Neural cell (in vitro differentiated cells): ENCODE data around the gene ZBTB7C. TPM values are rescaled to one million over a fixed set of nuclear protein-coding genes. Genes with fewer than 3 reads are reported as not detected.

Experiments
- H2AFZ ChIP-seq: fragments of 200-600, 300-800 bp; sonication (generic), shearing (Covaris generic); 2 replicates; pipeline ENCODE4 v1.6.0; 2014; ENCODE audit warnings: low read depth, mild to moderate bottlenecking, antibody characterized with exemption, low read length, moderate library complexity
- H3F3A ChIP-seq: fragments of 200-600 bp; shearing (Covaris generic); 2 replicates; pipeline ENCODE4 v1.6.1; 2016; ENCODE audit warnings: mild to moderate bottlenecking, moderate library complexity, mixed read lengths, antibody characterized with exemption, low read length; ENCODE audit not compliant: insufficient read depth, poor library complexity, severe bottlenecking
- H3K27ac ChIP-seq: fragments of 200-600, 300-800 bp; sonication (generic), shearing (Covaris generic); 2 replicates; pipeline ENCODE4 v1.5.1; 2014; ENCODE audit warnings: mild to moderate bottlenecking, low read length, moderate library complexity
- H3K27me3 ChIP-seq: fragments of 300-800, 200-600 bp; sonication (generic), shearing (Covaris generic); 2 replicates; pipeline ENCODE4 v1.6.0; 2014; ENCODE audit warnings: mild to moderate bottlenecking, low read depth, low read length, moderate library complexity; ENCODE audit not compliant: insufficient read depth
- H3K36me3 ChIP-seq: fragments of 300-800, 200-600 bp; sonication (generic), shearing (Covaris generic); 2 replicates; pipeline ENCODE4 v1.5.1; 2014; ENCODE audit warnings: mild to moderate bottlenecking, antibody characterized with exemption, low read length, moderate library complexity; ENCODE audit not compliant: insufficient read depth
- H3K4me2 ChIP-seq: fragments of 300-800, 200-600 bp; sonication (generic), shearing (Covaris generic); 2 replicates; pipeline ENCODE4 v1.6.0; 2014; ENCODE audit warnings: mild to moderate bottlenecking, low read length
- H3K4me3 ChIP-seq: fragments of 300-800, 200-600 bp; sonication (generic), shearing (Covaris generic); 2 replicates; pipeline ENCODE4 v1.5.1; 2014; ENCODE audit warnings: mild to moderate bottlenecking, low read length, moderate library complexity
- H3K79me2 ChIP-seq: fragments of 200-600 bp; shearing (Covaris generic); replicated peaks from 2 replicates; pipeline ENCODE4 v1.6.0; 2014; ENCODE audit warnings: mild to moderate bottlenecking, low read length, moderate library complexity; ENCODE audit not compliant: insufficient read depth
- H3K9ac ChIP-seq: fragments of 300-800, 200-600 bp; sonication (generic), shearing (Covaris generic); 2 replicates; pipeline ENCODE4 v1.6.1; 2016; ENCODE audit warnings: mild to moderate bottlenecking, low read length, mixed read lengths
- H3K9me2 ChIP-seq: fragments of 200-600 bp; shearing (Covaris generic); 2 replicates; pipeline ENCODE4 v1.6.1; 2016; ENCODE audit warnings: mild to moderate bottlenecking, low read length, mixed read lengths; ENCODE audit not compliant: insufficient read depth
- H3K9me3 ChIP-seq: fragments of 200-600, 300-800 bp; sonication (generic), shearing (Covaris generic); 2 replicates; pipeline ENCODE4 v1.6.1; 2016; ENCODE audit warnings: mild to moderate bottlenecking, mixed run types, low read length, moderate library complexity, mixed read lengths
- H4K20me1 ChIP-seq: fragments of 200-600 bp; shearing (Covaris generic); 2 replicates; pipeline ENCODE4 v1.6.1; 2016; ENCODE audit warnings: mild to moderate bottlenecking, mixed run types; ENCODE audit not compliant: insufficient read depth
- CTCF ChIP-seq: fragments of 450-650 bp; IDR thresholded peaks from 2 replicates; pipeline ENCODE4 v1.5.1; 2014; ENCODE audit warnings: antibody characterized with exemption, mild to moderate bottlenecking, moderate library complexity; ENCODE audit not compliant: poor library complexity, severe bottlenecking
- EP300 ChIP-seq: fragments of 450-650 bp; conservative IDR thresholded peaks from 2 replicates; pipeline ENCODE4 v1.6.1; 2014; ENCODE audit warnings: antibody characterized with exemption, mild to moderate bottlenecking, moderate library complexity; ENCODE audit not compliant: poor library complexity, severe bottlenecking
- EZH2 ChIP-seq: fragments of 200-600, 300-800 bp; shearing (Covaris generic), sonication (generic); IDR thresholded peaks from 2 replicates; pipeline ENCODE4 v1.6.1; 2014; ENCODE audit warnings: antibody characterized with exemption, low read length, borderline replicate concordance, mild to moderate bottlenecking; ENCODE audit not compliant: insufficient read depth, poor library complexity, severe bottlenecking
- MXI1 ChIP-seq: fragments of 450-650 bp; conservative IDR thresholded peaks from 2 replicates; pipeline ENCODE4 v1.6.1; 2014; ENCODE audit warnings: antibody characterized with exemption, mild to moderate bottlenecking; ENCODE audit not compliant: poor library complexity, severe bottlenecking
- POLR2AphosphoS5 ChIP-seq: IDR thresholded peaks from 2 replicates; pipeline ENCODE4 v1.6.1; 2012
- RAD21 ChIP-seq: fragments of 450-650 bp; conservative IDR thresholded peaks from 2 replicates; pipeline ENCODE4 v1.6.1; 2014; ENCODE audit warnings: antibody characterized with exemption, mild to moderate bottlenecking, moderate library complexity
- REST ChIP-seq: IDR thresholded peaks from 2 replicates; pipeline ENCODE4 v1.6.1; 2012; ENCODE audit warnings: borderline replicate concordance
- SMC3 ChIP-seq: fragments of 450-650 bp; conservative IDR thresholded peaks from 2 replicates; pipeline ENCODE4 v1.6.1; 2014; ENCODE audit warnings: antibody characterized with exemption, mild to moderate bottlenecking, moderate library complexity; ENCODE audit not compliant: poor library complexity
- TAF1 ChIP-seq: IDR thresholded peaks from 2 replicates; pipeline ENCODE4 v1.6.1; 2012; ENCODE audit warnings: low read depth
- polyA plus RNA-seq: library from polyadenylated mRNA; depleted of rRNA; stranded (reverse); fragments of >200 nt; gene quantifications from 2 replicates; pipeline ENCODE4 v1.2.3, GENCODE V29; 2014

Gene ZBTB7C
- polyA plus RNA-seq, 1 donor from 2014 or later, result 2.4 TPM

- H3K9me3 ChIP-seq, result peaks cover 5% of the 10 kb centered on the region
- no peak overlapping the region for H3K4me3 ChIP-seq
- H4K20me1 ChIP-seq, result no peaks in the 10 kb centered on the region
- no peaks in the 10 kb centered on the region for H3K27me3 ChIP-seq
- H3K79me2 ChIP-seq, result no peaks in the 10 kb centered on the region
- TF ChIP-seq EP300 (no peak), POLR2AphosphoS5 (no peak), TAF1 (no peak), REST (no peak), SMC3 (no peak), CTCF (no peak), MXI1 (no peak), EZH2 (no peak), RAD21 (no peak)
- no peak overlapping the region for H3K9ac ChIP-seq
- no peak overlapping the region for H3K27ac ChIP-seq
- H2AFZ ChIP-seq, result no peak overlapping the region
- H3K9me2 ChIP-seq, result no peaks in the 10 kb centered on the region
- no peak overlapping the region for H3K4me2 ChIP-seq
- no peaks in the 10 kb centered on the region for H3K36me3 ChIP-seq
- H3F3A ChIP-seq, result no peaks in the 10 kb centered on the region
These were observed 170.5 kb downstream of the ZBTB7C start for GRCh38 chr18:48238636-48239035.

GRCh38 chr18:48238206-48238605 is 171.0 kb downstream of the ZBTB7C start:
- Histone ChIP-seq H3K9ac (no peak overlapping the region), H3K27me3 (no peaks in the 10 kb centered on the region), H2AFZ (no peak overlapping the region), H4K20me1 (no peaks in the 10 kb centered on the region), H3K27ac (no peak overlapping the region), H3K36me3 (no peaks in the 10 kb centered on the region), H3F3A (no peaks in the 10 kb centered on the region), H3K9me2 (no peaks in the 10 kb centered on the region), H3K4me3 (no peak overlapping the region), H3K9me3 (peaks cover 5% of the 10 kb centered on the region), H3K4me2 (no peak overlapping the region), H3K79me2 (no peaks in the 10 kb centered on the region)
- no peak for TF ChIP-seq EP300
- no peak for TF ChIP-seq MXI1

- Histone ChIP-seq H3K36me3 (no peaks in the 10 kb centered on the region), H2AFZ (no peak overlapping the region), H4K20me1 (no peaks in the 10 kb centered on the region), H3K9ac (no peak overlapping the region), H3K4me2 (no peak overlapping the region), H3F3A (no peaks in the 10 kb centered on the region), H3K9me3 (peaks cover 5% of the 10 kb centered on the region), H3K27ac (no peak overlapping the region), H3K27me3 (no peaks in the 10 kb centered on the region), H3K79me2 (no peaks in the 10 kb centered on the region), H3K4me3 (no peak overlapping the region), H3K9me2 (no peaks in the 10 kb centered on the region)
- TF ChIP-seq TAF1 (no peak), MXI1 (no peak), RAD21 (no peak), SMC3 (no peak), CTCF (no peak), POLR2AphosphoS5 (no peak), REST (no peak), EP300 (no peak), EZH2 (no peak)
These were observed 172.4 kb downstream of the ZBTB7C start for GRCh38 chr18:48236822-48237221.
